Esophagus squamous epithelium (tissue), 5 donors: ENCODE results near the gene CITED4. TPM values are rescaled to one million over a fixed set of nuclear protein-coding genes. Genes with fewer than 3 reads are reported as not detected.

Source experiments
- DNase-seq: peaks from one replicate; lab custom pipeline; 2025; lab: John Stamatoyannopoulos, UW
- H3K27ac ChIP-seq, 4 donors: fragments of 200-600 bp; sonication (generic); one replicate each; pipeline ENCODE4 v1.5.1; 2016 to 2019; ENCODE audit warnings: mild to moderate bottlenecking in 1 of 4
- H3K27me3 ChIP-seq, 4 donors: fragments of 200-600 bp; sonication (generic); 1 replicate in 3 of 4; 2 replicates in 1 of 4; pipeline versions ENCODE4 v1.5.1 to v1.6.0; 2017 to 2021; ENCODE audit warnings: antibody characterized with exemption in 1 of 4
- H3K36me3 ChIP-seq, 3 donors: fragments of 200-600 bp; sonication (generic); one replicate each; pipeline ENCODE4 v1.5.1; 2016 to 2019
- H3K4me1 ChIP-seq, 3 donors: fragments of 200-600 bp; sonication (generic); one replicate each; pipeline ENCODE4 v1.5.1; 2017 to 2019
- H3K4me3 ChIP-seq, 4 donors: fragments of 200-600 bp; sonication (generic); 1 replicate in 3 of 4; 2 replicates in 1 of 4; pipeline ENCODE4 v1.5.1; 2016 to 2019; ENCODE audit warnings: mild to moderate bottlenecking in 2 of 4, moderate library complexity in 1 of 4
- H3K9me3 ChIP-seq, 3 donors: fragments of 200-600 bp; sonication (generic); one replicate each; pipeline ENCODE4 v1.5.1; 2016 to 2019
- CTCF ChIP-seq, 6 experiments: fragments of 450-650 bp in 4 of 6; fragments of 200-600 bp in 2 of 6; sonication (generic) in 2 of 6; IDR thresholded peaks; one replicate each; pipeline ENCODE4 v1.5.1; 2016 to 2019; ENCODE audit warnings: antibody characterized with exemption in 6 of 6, mild to moderate bottlenecking in 4 of 6, moderate library complexity in 4 of 6
- POLR2A ChIP-seq, 4 donors: fragments of 450-650 bp; IDR thresholded peaks; one replicate each; pipeline ENCODE4 v1.6.1; 2017; ENCODE audit warnings: antibody characterized with exemption in 4 of 4, mild to moderate bottlenecking in 4 of 4, moderate library complexity in 3 of 4
- WGBS, 2 donors: methylation state at CpG; one replicate each; pipeline ENCODE4 v1.1.5; 2018; 5-methylcytosine and 5-hydroxymethylcytosine counted together
- intact Hi-C: fragments of 100-400 bp; cut with DNase I; formaldehyde crosslinking; loops from one replicate; pipeline ENCODE4 v1.15.0; 2022
- total RNA-seq, 4 donors: library from RNA; depleted of rRNA; stranded (reverse); fragments of >200 nt; gene quantifications; one replicate each; pipeline ENCODE4 v1.1.0, GENCODE V29; 2016
- donor health status: DM: yes; HTN: yes; CAD: no.

CITED4 gene
- total RNA-seq, 4 donors from 2014 or later: 12.2 to 40.6 (median 22.1) TPM

GRCh38 chr1:40848530-40849189 is 13.5 kb downstream of the CITED4 start:
- H3K4me3 ChIP-seq: no peak overlapping the region
- H3K9me3 ChIP-seq: no peaks in the 10 kb centered on the region
- no peaks in the 10 kb centered on the region for H3K27me3 ChIP-seq
- intact Hi-C loops: loop anchor here (5.0 to 10.0 kb wide), 2 partner anchors 71 to 244 kb away; no protein-coding TSS in a partner anchor
- no peak for TF ChIP-seq POLR2A (IDR thresholded peaks at IDR 0.05)
- peak; percentile 33 to 95 (median 90) for TF ChIP-seq CTCF (IDR thresholded peaks at IDR 0.05)
- H3K4me1 ChIP-seq: peaks cover 0 to 19% (median 8%) of the 10 kb centered on the region in 3 donors
- 41 to 60% methylated on average over 5 to 6 of the region's 6 CpGs for WGBS, 2 donors
- no peak for DNase-seq
- H3K36me3 ChIP-seq: no peaks in the 10 kb centered on the region
- no peak overlapping the region for H3K27ac ChIP-seq

- no peak overlapping the region for H3K4me3 ChIP-seq
- H3K36me3 ChIP-seq: no peaks in the 10 kb centered on the region
- no peak for DNase-seq
- TF ChIP-seq CTCF (IDR thresholded peaks at IDR 0.05) (no peak), POLR2A (IDR thresholded peaks at IDR 0.05) (no peak)
- H3K27ac ChIP-seq: no peak overlapping the region
- no peaks in the 10 kb centered on the region for H3K27me3 ChIP-seq
- H3K4me1 ChIP-seq: peaks cover 0 to 13% (median 5%) of the 10 kb centered on the region in 3 donors
- intact Hi-C loops: loop anchor here (5.0 to 10.0 kb wide), 2 partner anchors 70 to 242 kb away; no protein-coding TSS in a partner anchor
- 57 to 61% methylated on average over 4 of the region's 6 CpGs for WGBS, 2 donors
- peaks cover 0 to 3% (median 0%) of the 10 kb centered on the region in 3 donors for H3K9me3 ChIP-seq
Measured at GRCh38 chr1:40847023-40847745, 15.0 kb downstream of the CITED4 start.

- no peak overlapping the region for H3K27ac ChIP-seq
Measured at GRCh38 chr1:40845895-40846294, 16.3 kb downstream of the CITED4 start.

GRCh38 chr1:40844887-40845878 is 17.0 kb downstream of the CITED4 start:
- H3K4me1 ChIP-seq: peaks cover 0 to 11% (median 5%) of the 10 kb centered on the region in 3 donors
- no peaks in the 10 kb centered on the region for H3K36me3 ChIP-seq
- H3K4me3 ChIP-seq: no peak overlapping the region
- no peak overlapping the region for H3K27ac ChIP-seq
- intact Hi-C loops: loop anchor here (5.0 to 10.0 kb wide), 3 partner anchors 68 to 402 kb away; no protein-coding TSS in a partner anchor
- H3K27me3 ChIP-seq: no peaks in the 10 kb centered on the region
- DNase-seq: no peak
- no peak for TF ChIP-seq POLR2A (IDR thresholded peaks at IDR 0.05)
- no peak for TF ChIP-seq CTCF (IDR thresholded peaks at IDR 0.05)
- peaks cover 0 to 3% (median 0%) of the 10 kb centered on the region in 3 donors for H3K9me3 ChIP-seq
- WGBS, 2 donors: 50 to 60% methylated on average over 9 of the region's 9 CpGs

More at GRCh38 chr1:40845895-40846294, 16.3 kb downstream of the CITED4 start:
- Histone ChIP-seq H3K4me1 (peaks cover 0 to 13% (median 5%) of the 10 kb centered on the region in 3 donors), H3K4me3 (no peak overlapping the region), H3K27me3 (no peaks in the 10 kb centered on the region), H3K9me3 (peaks cover 0 to 3% (median 0%) of the 10 kb centered on the region in 3 donors), H3K36me3 (no peaks in the 10 kb centered on the region)
- no peak for DNase-seq
- 94 to 100% methylated on average over 1 of the region's 1 CpG for WGBS, 2 donors
- intact Hi-C loops: loop anchor here (5.0 to 10.0 kb wide), 2 partner anchors 69 to 241 kb away; no protein-coding TSS in a partner anchor
- no peak for TF ChIP-seq POLR2A (IDR thresholded peaks at IDR 0.05)
- TF ChIP-seq CTCF (IDR thresholded peaks at IDR 0.05): no peak
